ENCODE measurements around the gene ARMC5. TPM values are rescaled to one million over a fixed set of nuclear protein-coding genes. Genes with fewer than 3 reads are reported as not detected.

The ARMC5 gene
- total and polyA plus RNA-seq, 8 donors = 2.3 to 18.1 (median 4.5) TPM

DNA sequence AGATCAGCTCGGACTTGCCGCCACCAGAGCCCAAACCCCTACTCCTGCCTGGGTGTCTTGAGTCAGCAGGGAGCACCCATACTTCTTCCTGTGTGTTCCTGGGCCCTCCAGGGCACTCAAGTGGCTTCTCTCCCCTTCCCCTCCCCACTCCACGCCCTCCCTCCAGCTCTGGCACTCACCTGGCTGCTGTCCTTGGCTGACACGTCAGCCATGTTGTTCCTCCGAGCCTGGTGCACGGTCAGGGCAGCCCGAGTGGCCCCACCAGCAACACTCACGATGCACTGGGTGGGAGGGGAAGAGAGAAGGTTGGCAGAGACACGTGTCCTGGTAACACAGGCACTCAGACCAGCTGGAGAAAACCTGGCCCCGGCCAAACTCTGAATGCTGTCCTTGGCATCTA is 37.4 kb downstream of the ARMC5 start:
- 85 to 86% methylated on average over 10 of the region's 10 CpGs for WGBS, 2 donors
- intact Hi-C loops (cut with DNase I) = no loop called here
- DNase-seq (no peak), ATAC-seq (no peak), FAIRE-seq (no peak)
- no peaks in the 10 kb centered on the region for H3K27me3 ChIP-seq
- H3K36me3 ChIP-seq = peaks cover 4 to 47% (median 10%) of the 10 kb centered on the region in 3 donors
- H3K27ac ChIP-seq = no peak overlapping the region
- no peak overlapping the region for H3K4me3 ChIP-seq
- no peaks in the 10 kb centered on the region for H3K4me1 ChIP-seq
- no peak for TF ChIP-seq CTCF (IDR thresholded peaks at IDR 0.05)
- no peaks in the 10 kb centered on the region for H3K9me3 ChIP-seq

- intact Hi-C loops (cut with DNase I) = no loop called here
- no peak for ATAC-seq
- no peaks in the 10 kb centered on the region for H3K27me3 ChIP-seq
- TF ChIP-seq CTCF (IDR thresholded peaks at IDR 0.05) = no peak
- no peaks in the 10 kb centered on the region for H3K4me1 ChIP-seq
- no peak overlapping the region for H3K27ac ChIP-seq
- WGBS, 2 donors = 96 to 97% methylated on average over 8 of the region's 8 CpGs
- no peaks in the 10 kb centered on the region for H3K9me3 ChIP-seq
- DNase-seq = no peak
- FAIRE-seq = no peak
- H3K36me3 ChIP-seq = peaks cover 1 to 35% (median 4%) of the 10 kb centered on the region in 3 donors
- H3K4me3 ChIP-seq = no peak overlapping the region
Observed at GRCh38 chr16:31498493-31498892, 39.2 kb downstream of the ARMC5 start.

DNA sequence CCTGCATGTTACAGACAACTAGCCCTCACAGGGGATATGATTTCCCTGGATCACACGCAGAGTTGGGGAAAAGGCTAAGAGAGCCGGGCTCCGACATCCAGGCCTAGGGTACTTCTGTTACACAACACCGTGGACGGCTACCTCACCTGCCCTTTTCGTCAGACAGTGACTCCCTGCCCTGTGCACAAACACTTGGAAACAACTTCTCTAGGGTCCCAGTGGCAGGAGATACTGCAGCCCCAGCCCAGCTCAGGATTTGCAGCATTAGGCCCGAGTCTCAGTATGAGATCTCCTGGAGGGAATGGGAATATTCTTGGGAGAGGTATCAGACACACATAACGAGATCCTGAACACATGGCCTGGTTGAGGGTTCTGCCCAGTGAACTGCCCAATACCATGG is 40.6 kb downstream of the ARMC5 start:
- no peak for TF ChIP-seq CTCF (IDR thresholded peaks at IDR 0.05)
- intact Hi-C loops (cut with DNase I) = no loop called here

DNA sequence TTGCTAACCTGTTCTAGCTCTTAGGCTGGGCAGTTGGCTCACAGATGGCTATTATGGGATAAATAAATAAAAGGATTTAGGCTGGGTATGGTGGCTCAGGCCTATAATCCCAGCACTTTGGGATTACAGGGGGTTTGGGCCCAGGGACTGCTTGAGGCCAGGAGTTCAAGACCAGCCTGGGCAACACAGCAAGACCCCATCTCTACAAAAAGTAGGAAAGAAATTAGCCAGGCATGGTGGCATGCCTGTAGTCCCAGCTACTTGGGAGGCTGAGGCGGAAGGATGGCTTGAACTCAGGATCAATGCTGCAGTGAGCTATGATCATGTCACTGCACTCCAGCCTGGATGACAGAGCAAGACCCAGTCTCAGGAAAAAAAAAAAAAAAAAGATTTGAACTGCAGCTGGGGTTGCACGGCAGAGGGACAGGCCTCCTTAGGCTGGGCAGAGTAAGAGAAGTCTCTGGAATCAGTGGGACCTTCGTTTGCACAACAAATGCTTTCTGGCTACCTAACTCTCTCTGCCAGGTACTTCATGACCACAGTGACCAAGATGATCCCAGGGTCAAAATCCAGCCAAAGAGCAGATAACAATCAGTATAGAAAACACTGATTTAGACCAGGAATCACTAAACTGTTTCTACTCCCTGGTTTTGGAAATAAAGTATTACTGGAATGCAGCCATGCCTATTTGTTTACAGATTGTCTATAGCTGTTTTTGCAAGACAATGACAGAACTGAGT is 42.1 kb downstream of the ARMC5 start:
- Histone ChIP-seq H3K27ac (no peak overlapping the region), H3K4me1 (peaks cover 0 to 9% (median 0%) of the 10 kb centered on the region in 3 donors), H3K36me3 (peaks cover 0 to 22% (median 0%) of the 10 kb centered on the region in 3 donors), H3K9me3 (no peaks in the 10 kb centered on the region), H3K4me3 (no peak overlapping the region), H3K27me3 (no peaks in the 10 kb centered on the region)
- TF ChIP-seq CTCF (IDR thresholded peaks at IDR 0.05) = no peak
- FAIRE-seq (no peak), ATAC-seq (no peak), DNase-seq (no peak)
- intact Hi-C loops (cut with DNase I) = no loop called here
- WGBS, 2 donors = 77 to 83% methylated on average over 3 of the region's 3 CpGs

More for the DNA sequence above, 40.6 kb downstream of the ARMC5 start:
- no peak overlapping the region for H3K27ac ChIP-seq
- H3K27me3 ChIP-seq = no peaks in the 10 kb centered on the region
- H3K36me3 ChIP-seq = peaks cover 0 to 32% (median 4%) of the 10 kb centered on the region in 3 donors
- DNase-seq (no peak), ATAC-seq (no peak), FAIRE-seq (no peak)
- H3K9me3 ChIP-seq = no peaks in the 10 kb centered on the region
- H3K4me1 ChIP-seq = no peaks in the 10 kb centered on the region
- WGBS, 2 donors = 91 to 95% methylated on average over 8 of the region's 8 CpGs
- no peak overlapping the region for H3K4me3 ChIP-seq

GRCh38 chr16:31501966-31502348 is 42.7 kb downstream of the ARMC5 start:
- FAIRE-seq (no peak), DNase-seq (no peak), ATAC-seq (no peak)
- peaks cover 0 to 15% (median 4%) of the 10 kb centered on the region in 3 donors for H3K4me1 ChIP-seq
- H3K36me3 ChIP-seq = peaks cover 0 to 17% (median 0%) of the 10 kb centered on the region in 3 donors
- H3K27ac ChIP-seq = no peak overlapping the region
- H3K4me3 ChIP-seq = no peak overlapping the region
- no peaks in the 10 kb centered on the region for H3K27me3 ChIP-seq
- 83 to 86% methylated on average over 4 of the region's 4 CpGs for WGBS, 2 donors
- no peak for TF ChIP-seq CTCF (IDR thresholded peaks at IDR 0.05)
- H3K9me3 ChIP-seq = no peaks in the 10 kb centered on the region
- intact Hi-C loops (cut with DNase I) = no loop called here
